Breast epithelium (tissue), 3 donors: Measurements from ENCODE around the gene ERBIN.

ENCODE experiments used
- POLR2A ChIP-seq: fragments of 450-650 bp; IDR thresholded peaks from one replicate; pipeline ENCODE4 v1.6.1; 2016; ENCODE audit warnings: antibody characterized with exemption, mild to moderate bottlenecking, moderate library complexity
- TF ChIP-seq, protein P1 (sequence below), 3 donors: fragments of 450-650 bp; IDR thresholded peaks; one replicate each; pipeline ENCODE4 v1.5.1; 2016 to 2017; ENCODE audit warnings: antibody characterized with exemption in 3 of 3, mild to moderate bottlenecking in 3 of 3, moderate library complexity in 3 of 3

DNA sequence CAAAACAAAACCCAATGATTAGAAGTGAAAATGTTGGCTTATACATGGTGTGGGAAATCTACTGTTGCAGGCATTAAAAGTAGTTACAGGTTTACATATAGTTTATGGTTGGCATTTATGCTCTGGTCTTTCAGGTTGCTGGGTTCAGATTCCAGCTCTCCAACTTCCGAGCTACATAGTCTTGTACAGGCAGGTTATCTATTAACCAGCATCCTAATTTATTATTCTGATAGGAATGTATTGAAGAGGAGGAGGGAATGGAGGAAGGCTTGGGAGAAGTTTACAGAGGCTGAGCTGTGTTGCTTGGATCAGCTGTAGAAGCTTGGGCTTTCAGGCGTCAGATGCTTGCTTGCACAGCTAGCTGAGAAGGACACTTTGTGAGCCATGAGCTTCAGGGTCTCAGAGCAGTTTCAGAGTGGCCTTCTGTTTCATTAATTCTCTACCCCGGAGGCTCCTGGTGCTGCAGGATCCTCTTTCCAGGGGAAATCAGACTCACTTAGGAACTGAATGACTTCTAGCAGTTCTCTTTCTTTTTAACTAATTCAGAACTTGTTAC is 11.7 kb upstream of the ERBIN start:
- no peak for TF ChIP-seq POLR2A
- TF ChIP-seq, protein P1, sequence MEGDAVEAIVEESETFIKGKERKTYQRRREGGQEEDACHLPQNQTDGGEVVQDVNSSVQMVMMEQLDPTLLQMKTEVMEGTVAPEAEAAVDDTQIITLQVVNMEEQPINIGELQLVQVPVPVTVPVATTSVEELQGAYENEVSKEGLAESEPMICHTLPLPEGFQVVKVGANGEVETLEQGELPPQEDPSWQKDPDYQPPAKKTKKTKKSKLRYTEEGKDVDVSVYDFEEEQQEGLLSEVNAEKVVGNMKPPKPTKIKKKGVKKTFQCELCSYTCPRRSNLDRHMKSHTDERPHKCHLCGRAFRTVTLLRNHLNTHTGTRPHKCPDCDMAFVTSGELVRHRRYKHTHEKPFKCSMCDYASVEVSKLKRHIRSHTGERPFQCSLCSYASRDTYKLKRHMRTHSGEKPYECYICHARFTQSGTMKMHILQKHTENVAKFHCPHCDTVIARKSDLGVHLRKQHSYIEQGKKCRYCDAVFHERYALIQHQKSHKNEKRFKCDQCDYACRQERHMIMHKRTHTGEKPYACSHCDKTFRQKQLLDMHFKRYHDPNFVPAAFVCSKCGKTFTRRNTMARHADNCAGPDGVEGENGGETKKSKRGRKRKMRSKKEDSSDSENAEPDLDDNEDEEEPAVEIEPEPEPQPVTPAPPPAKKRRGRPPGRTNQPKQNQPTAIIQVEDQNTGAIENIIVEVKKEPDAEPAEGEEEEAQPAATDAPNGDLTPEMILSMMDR (IDR thresholded peaks at IDR 0.05): no peak
